Peyer's patch (tissue), 4 donors: ENCODE measurements around the gene COMMD7.

Experiments used
- CTCF ChIP-seq, 6 experiments: fragments of 450-650 bp in 4 of 6; fragments of 200-600 bp in 2 of 6; sonication (generic) in 1 of 6; IDR thresholded peaks; one replicate each; pipeline ENCODE4 v1.5.1; 2017 to 2019; ENCODE audit warnings: antibody characterized with exemption in 6 of 6, mild to moderate bottlenecking in 3 of 6, moderate library complexity in 1 of 6
- POLR2A ChIP-seq, 2 donors: fragments of 450-650 bp; IDR thresholded peaks; one replicate each; pipeline ENCODE4 v1.5.1; 2017; ENCODE audit warnings: antibody characterized with exemption in 2 of 2, mild to moderate bottlenecking in 2 of 2, moderate library complexity in 2 of 2

- TF ChIP-seq CTCF (IDR thresholded peaks at IDR 0.05) = no peak
- no peak for TF ChIP-seq POLR2A (IDR thresholded peaks at IDR 0.05)
These were observed 37.7 kb upstream of the COMMD7 start for GRCh38 chr20:32780749-32781655.
